Gastroesophageal sphincter (tissue), 4 donors: ENCODE results near the gene CYB561D1. TPM values are rescaled to one million over a fixed set of nuclear protein-coding genes. Genes with fewer than 3 reads are reported as not detected.
"Not testable (repeated sequence)": the region's sequence is repeated elsewhere in the genome, so short reads cannot be mapped to it uniquely, and the experiment has no call there.

Experiments
- ATAC-seq: fragments of 150-250 bp; one replicate; pipeline ENCODE4 v1.9.1; 2016; ENCODE audit warnings: mild to moderate bottlenecking, moderate library complexity
- H3K27ac ChIP-seq, 4 donors: fragments of 200-600 bp; sonication (generic) in 3 of 4; 1 replicate in 3 of 4; 2 replicates in 1 of 4; pipeline ENCODE4 v1.5.1; 2016 to 2019
- H3K27me3 ChIP-seq: fragments of 200-600 bp; sonication (generic); one replicate; pipeline ENCODE4 v1.5.1; 2019
- H3K36me3 ChIP-seq, 2 donors: fragments of 200-600 bp; sonication (generic); one replicate each; pipeline ENCODE4 v1.5.1; 2019; ENCODE audit warnings: control low read depth in 1 of 2
- H3K4me1 ChIP-seq, 3 donors: fragments of 200-600 bp; sonication (generic); 1 replicate in 2 of 3; 2 replicates in 1 of 3; pipeline ENCODE4 v1.5.1; 2016 to 2019; ENCODE audit warnings: control low read depth in 2 of 3
- H3K4me3 ChIP-seq, 2 donors: fragments of 200-600 bp; sonication (generic); one replicate each; pipeline ENCODE4 v1.5.1; 2019; ENCODE audit warnings: mild to moderate bottlenecking in 1 of 2, moderate library complexity in 1 of 2
- H3K9me3 ChIP-seq, 3 donors: fragments of 200-600 bp; sonication (generic); one replicate each; pipeline ENCODE4 v1.5.1; 2017 to 2019; ENCODE audit warnings: control low read depth in 2 of 3
- EP300 ChIP-seq: sonication (generic); formaldehyde crosslinking; IDR thresholded peaks from one replicate; pipeline ENCODE4 v1.6.1; 2017; ENCODE audit warnings: antibody characterized with exemption, mild to moderate bottlenecking
- POLR2A ChIP-seq, 2 donors: fragments of 450-650 bp; IDR thresholded peaks; one replicate each; pipeline ENCODE4 v1.6.1; 2017; ENCODE audit warnings: antibody characterized with exemption in 2 of 2, mild to moderate bottlenecking in 2 of 2, moderate library complexity in 1 of 2
- POLR2AphosphoS5 ChIP-seq: sonication (generic); formaldehyde crosslinking; IDR thresholded peaks from one replicate; pipeline ENCODE4 v1.6.1; 2017; ENCODE audit warnings: antibody characterized with exemption
- WGBS, 2 donors: methylation state at CpG; one replicate each; pipeline ENCODE4 v1.1.5; 2018; ENCODE audit warnings: low coverage in 1 of 2; 5-methylcytosine and 5-hydroxymethylcytosine counted together
- total RNA-seq, 4 donors: library from RNA; depleted of rRNA; stranded (reverse); fragments of >200 nt; gene quantifications; one replicate each; pipeline ENCODE4 v1.1.0, GENCODE V29; 2016
- TF ChIP-seq, protein P1 (sequence below), 4 experiments: fragments of 200-600 bp in 2 of 4; fragments of 450-650 bp in 2 of 4; sonication (generic) in 1 of 4; IDR thresholded peaks; one replicate each; pipeline ENCODE4 v1.5.1; 2017 to 2019; ENCODE audit warnings: antibody characterized with exemption in 4 of 4, mild to moderate bottlenecking in 2 of 4, moderate library complexity in 2 of 4

CYB561D1 gene
- total RNA-seq, 4 donors from 2014 or later: 8.3 to 15.9 (median 10.7) TPM

- H3K9me3 ChIP-seq: no peaks in the 10 kb centered on the region
- no peak for ATAC-seq
- TF ChIP-seq, protein P1, sequence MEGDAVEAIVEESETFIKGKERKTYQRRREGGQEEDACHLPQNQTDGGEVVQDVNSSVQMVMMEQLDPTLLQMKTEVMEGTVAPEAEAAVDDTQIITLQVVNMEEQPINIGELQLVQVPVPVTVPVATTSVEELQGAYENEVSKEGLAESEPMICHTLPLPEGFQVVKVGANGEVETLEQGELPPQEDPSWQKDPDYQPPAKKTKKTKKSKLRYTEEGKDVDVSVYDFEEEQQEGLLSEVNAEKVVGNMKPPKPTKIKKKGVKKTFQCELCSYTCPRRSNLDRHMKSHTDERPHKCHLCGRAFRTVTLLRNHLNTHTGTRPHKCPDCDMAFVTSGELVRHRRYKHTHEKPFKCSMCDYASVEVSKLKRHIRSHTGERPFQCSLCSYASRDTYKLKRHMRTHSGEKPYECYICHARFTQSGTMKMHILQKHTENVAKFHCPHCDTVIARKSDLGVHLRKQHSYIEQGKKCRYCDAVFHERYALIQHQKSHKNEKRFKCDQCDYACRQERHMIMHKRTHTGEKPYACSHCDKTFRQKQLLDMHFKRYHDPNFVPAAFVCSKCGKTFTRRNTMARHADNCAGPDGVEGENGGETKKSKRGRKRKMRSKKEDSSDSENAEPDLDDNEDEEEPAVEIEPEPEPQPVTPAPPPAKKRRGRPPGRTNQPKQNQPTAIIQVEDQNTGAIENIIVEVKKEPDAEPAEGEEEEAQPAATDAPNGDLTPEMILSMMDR (IDR thresholded peaks at IDR 0.05): no peak
- no peak for TF ChIP-seq POLR2A (IDR thresholded peaks at IDR 0.05)
- no peak for TF ChIP-seq POLR2AphosphoS5
- TF ChIP-seq EP300: no peak
- H3K27ac ChIP-seq: no peak overlapping the region
- peaks cover 12% of the 10 kb centered on the region for H3K27me3 ChIP-seq
- peaks cover 0 to 32% (median 0%) of the 10 kb centered on the region in 3 donors for H3K4me1 ChIP-seq
- H3K36me3 ChIP-seq: no peaks in the 10 kb centered on the region
- WGBS, 2 donors: 13 to 35% methylated on average over 2 of the region's 2 CpGs
- H3K4me3 ChIP-seq: no peak overlapping the region
Observed at GRCh38 chr1:109468903-109469302, 25.0 kb upstream of the CYB561D1 start.

DNA sequence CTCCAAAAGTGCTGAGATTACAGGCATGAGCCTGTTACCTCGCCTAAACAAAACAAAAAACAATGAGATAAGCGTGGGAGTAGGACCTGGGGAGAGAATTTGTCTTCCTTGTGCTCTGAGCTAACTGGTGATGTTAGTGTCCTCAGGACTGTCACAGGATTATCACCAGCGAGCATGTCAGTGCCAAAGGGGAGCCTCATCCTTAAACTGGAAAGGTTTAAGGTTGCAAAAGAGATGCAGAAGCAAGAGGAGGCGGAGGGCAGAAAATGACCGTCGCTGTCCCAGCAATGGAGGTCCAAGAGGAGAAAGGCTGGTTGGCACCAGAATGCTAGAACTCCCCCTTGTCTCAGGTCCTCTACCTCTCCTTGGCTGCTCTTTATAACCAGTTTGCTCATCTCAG lies 23.6 kb upstream of the CYB561D1 start:
- H3K4me1 ChIP-seq: peaks cover 0 to 28% (median 0%) of the 10 kb centered on the region in 3 donors
- TF ChIP-seq EP300 (no peak), POLR2AphosphoS5 (no peak), POLR2A (IDR thresholded peaks at IDR 0.05) (no peak)
- TF ChIP-seq, protein P1 (IDR thresholded peaks at IDR 0.05): no peak
- H3K9me3 ChIP-seq: no peaks in the 10 kb centered on the region
- no peak overlapping the region for H3K4me3 ChIP-seq
- no peak overlapping the region for H3K27ac ChIP-seq
- H3K27me3 ChIP-seq: peaks cover 12% of the 10 kb centered on the region
- H3K36me3 ChIP-seq: no peaks in the 10 kb centered on the region
- 56 to 58% methylated on average over 3 to 5 of the region's 6 CpGs for WGBS, 2 donors
- ATAC-seq: no peak

GRCh38 chr1:109472779-109473178 lies 21.1 kb upstream of the CYB561D1 start:
- Histone ChIP-seq H3K27ac (no peak overlapping the region), H3K4me3 (no peak overlapping the region), H3K9me3 (no peaks in the 10 kb centered on the region), H3K4me1 (peaks cover 0 to 7% (median 0%) of the 10 kb centered on the region in 3 donors), H3K36me3 (peaks cover 0 to 16% of the 10 kb centered on the region in 2 donors), H3K27me3 (no peaks in the 10 kb centered on the region)
- 30% methylated on average over 2 of the region's 3 CpGs; no CpG with 5 or more reads in 1 of the 2 donors for WGBS, 2 donors
- ATAC-seq: no peak
- TF ChIP-seq, protein P1 (IDR thresholded peaks at IDR 0.05): no peak
- TF ChIP-seq POLR2A (IDR thresholded peaks at IDR 0.05) (no peak), EP300 (no peak), POLR2AphosphoS5 (no peak)

GRCh38 chr1:109473284-109474057 lies 20.4 kb upstream of the CYB561D1 start:
- not testable (repeated sequence) for H3K4me1 ChIP-seq, H3K9me3 ChIP-seq, H3K27ac ChIP-seq, H3K4me3 ChIP-seq, H3K27me3 ChIP-seq, ATAC-seq
- WGBS, 2 donors: 90 to 92% methylated on average over 6 to 9 of the region's 12 CpGs
- peaks cover 0 to 23% of the 10 kb centered on the region in 2 donors for H3K36me3 ChIP-seq

GRCh38 chr1:109474697-109475096 lies 19.2 kb upstream of the CYB561D1 start:
- Histone ChIP-seq H3K36me3 (peaks cover 0 to 35% of the 10 kb centered on the region in 2 donors), H3K27me3 (no peaks in the 10 kb centered on the region), H3K4me1 (no peaks in the 10 kb centered on the region), H3K9me3 (no peaks in the 10 kb centered on the region), H3K27ac (no peak overlapping the region), H3K4me3 (no peak overlapping the region)
- TF ChIP-seq EP300: no peak
- TF ChIP-seq POLR2A (IDR thresholded peaks at IDR 0.05): no peak
- TF ChIP-seq, protein P1 (IDR thresholded peaks at IDR 0.05): no peak
- no peak for TF ChIP-seq POLR2AphosphoS5
- 50% methylated on average over 1 of the region's 1 CpG; no CpG with 5 or more reads in 1 of the 2 donors for WGBS, 2 donors
- no peak for ATAC-seq
